ENCODE measurements around the gene CCDC88C. TPM values are rescaled to one million over a fixed set of nuclear protein-coding genes. Genes with fewer than 3 reads are reported as not detected.
A peak's percentile ranks its signal among the peaks of the same experiment; 100 is the strongest.

The CCDC88C gene
- total and polyA plus RNA-seq, 4 donors: 16.5 to 66.0 (median 32.1) TPM

GRCh38 chr14:91349481-91350074 is 68.0 kb downstream of the CCDC88C start:
- Histone ChIP-seq H3K4me3 (no peak overlapping the region), H3K4me1 (ENCODE audit: control insufficient read depth in 5 of 5, insufficient read depth in 5 of 5, low read length in 5 of 5) (peaks cover 0 to 20% (median 15%) of the 10 kb centered on the region in 5 donors), H3K36me3 (ENCODE audit: control insufficient read depth in 4 of 4, insufficient read depth in 4 of 4, low read length in 4 of 4) (no peaks in the 10 kb centered on the region), H3K9me3 (ENCODE audit: control insufficient read depth in 4 of 4, insufficient read depth in 3 of 4, low read length in 3 of 4) (no peaks in the 10 kb centered on the region), H3K27me3 (ENCODE audit: control insufficient read depth in 3 of 3, insufficient read depth in 3 of 3, low read length in 2 of 3) (no peaks in the 10 kb centered on the region), H3K27ac (ENCODE audit: low read depth in 1 of 2, low read length in 1 of 2) (peak overlapping the region in 1 of 2 donors; percentile 51), H3K9ac (ENCODE audit: insufficient read depth in 1 of 2, low read length in 2 of 2) (no peak overlapping the region)
- WGBS, 2 donors: 64 to 74% methylated on average over 10 of the region's 10 CpGs
- TF ChIP-seq, protein P1, sequence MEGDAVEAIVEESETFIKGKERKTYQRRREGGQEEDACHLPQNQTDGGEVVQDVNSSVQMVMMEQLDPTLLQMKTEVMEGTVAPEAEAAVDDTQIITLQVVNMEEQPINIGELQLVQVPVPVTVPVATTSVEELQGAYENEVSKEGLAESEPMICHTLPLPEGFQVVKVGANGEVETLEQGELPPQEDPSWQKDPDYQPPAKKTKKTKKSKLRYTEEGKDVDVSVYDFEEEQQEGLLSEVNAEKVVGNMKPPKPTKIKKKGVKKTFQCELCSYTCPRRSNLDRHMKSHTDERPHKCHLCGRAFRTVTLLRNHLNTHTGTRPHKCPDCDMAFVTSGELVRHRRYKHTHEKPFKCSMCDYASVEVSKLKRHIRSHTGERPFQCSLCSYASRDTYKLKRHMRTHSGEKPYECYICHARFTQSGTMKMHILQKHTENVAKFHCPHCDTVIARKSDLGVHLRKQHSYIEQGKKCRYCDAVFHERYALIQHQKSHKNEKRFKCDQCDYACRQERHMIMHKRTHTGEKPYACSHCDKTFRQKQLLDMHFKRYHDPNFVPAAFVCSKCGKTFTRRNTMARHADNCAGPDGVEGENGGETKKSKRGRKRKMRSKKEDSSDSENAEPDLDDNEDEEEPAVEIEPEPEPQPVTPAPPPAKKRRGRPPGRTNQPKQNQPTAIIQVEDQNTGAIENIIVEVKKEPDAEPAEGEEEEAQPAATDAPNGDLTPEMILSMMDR (IDR thresholded peaks at IDR 0.05; ENCODE audit: control extremely low read depth, extremely low read depth): no peak
- DNase-seq (no peak), ATAC-seq (ENCODE audit: insufficient read depth, low FRiP score) (no peak)

- H3K4me1 ChIP-seq (ENCODE audit: control insufficient read depth in 5 of 5, insufficient read depth in 5 of 5, low read length in 5 of 5): peaks cover 0 to 20% (median 15%) of the 10 kb centered on the region in 5 donors
- H3K4me3 ChIP-seq: no peak overlapping the region
- no peaks in the 10 kb centered on the region for H3K27me3 ChIP-seq (ENCODE audit: control insufficient read depth in 3 of 3, insufficient read depth in 3 of 3, low read length in 2 of 3)
- peak overlapping the region in 1 of 2 donors; percentile 51 for H3K27ac ChIP-seq (ENCODE audit: low read depth in 1 of 2, low read length in 1 of 2)
- WGBS, 2 donors: 45 to 53% methylated on average over 9 of the region's 9 CpGs
- DNase-seq: no peak
- no peak overlapping the region for H3K9ac ChIP-seq (ENCODE audit: insufficient read depth in 1 of 2, low read length in 2 of 2)
- H3K9me3 ChIP-seq (ENCODE audit: control insufficient read depth in 4 of 4, insufficient read depth in 3 of 4, low read length in 3 of 4): no peaks in the 10 kb centered on the region
- H3K36me3 ChIP-seq (ENCODE audit: control insufficient read depth in 4 of 4, insufficient read depth in 4 of 4, low read length in 4 of 4): no peaks in the 10 kb centered on the region
- TF ChIP-seq, protein P1 (IDR thresholded peaks at IDR 0.05; ENCODE audit: control extremely low read depth, extremely low read depth): no peak
- no peak for ATAC-seq (ENCODE audit: insufficient read depth, low FRiP score)
Measured at GRCh38 chr14:91348845-91349465, 68.7 kb downstream of the CCDC88C start.

DNA sequence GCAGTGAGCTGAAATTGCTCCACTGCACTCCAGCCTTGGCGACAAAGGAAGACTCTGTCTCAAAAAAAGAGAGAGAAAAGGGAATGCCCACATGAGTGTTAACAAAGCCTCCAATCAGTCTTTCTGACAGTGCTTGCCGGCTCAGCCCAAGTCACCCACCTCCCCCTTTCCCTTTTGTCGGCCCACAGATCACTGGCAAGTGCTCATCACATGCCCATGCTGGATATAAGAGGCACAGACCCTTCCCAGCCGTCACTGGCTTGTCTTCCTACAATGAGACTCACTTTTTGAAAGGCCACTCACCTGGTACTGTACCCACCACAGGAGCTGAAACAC is 70.8 kb downstream of the CCDC88C start:
- WGBS, 2 donors: 70 to 74% methylated on average over 4 of the region's 4 CpGs
- TF ChIP-seq, protein P1 (IDR thresholded peaks at IDR 0.05; ENCODE audit: control extremely low read depth, extremely low read depth): no peak
- no peak overlapping the region for H3K27ac ChIP-seq (ENCODE audit: low read depth in 1 of 2, low read length in 1 of 2)

More for the DNA sequence above, 70.8 kb downstream of the CCDC88C start:
- Histone ChIP-seq H3K36me3 (ENCODE audit: control insufficient read depth in 4 of 4, insufficient read depth in 4 of 4, low read length in 4 of 4) (peaks cover 0 to 2% (median 0%) of the 10 kb centered on the region in 4 donors), H3K27me3 (ENCODE audit: control insufficient read depth in 3 of 3, insufficient read depth in 3 of 3, low read length in 2 of 3) (no peaks in the 10 kb centered on the region), H3K4me1 (ENCODE audit: control insufficient read depth in 5 of 5, insufficient read depth in 5 of 5, low read length in 5 of 5) (peaks cover 0 to 11% (median 4%) of the 10 kb centered on the region in 5 donors), H3K4me3 (no peak overlapping the region), H3K9ac (ENCODE audit: insufficient read depth in 1 of 2, low read length in 2 of 2) (no peak overlapping the region), H3K9me3 (ENCODE audit: control insufficient read depth in 4 of 4, insufficient read depth in 3 of 4, low read length in 3 of 4) (no peaks in the 10 kb centered on the region)
- DNase-seq: no peak
- no peak for ATAC-seq (ENCODE audit: insufficient read depth, low FRiP score)

All from lung (tissue), 12 donors.